Loucy (cell line): ENCODE results near the gene DHRS12.

ENCODE experiments used
- H2AFZ ChIP-seq: fragments of 200-600 bp; sonication (generic); 2 replicates; pipeline ENCODE4 v1.6.0; 2016; ENCODE audit warnings: antibody characterized with exemption, mild to moderate bottlenecking, low read length, moderate library complexity
- H3F3A ChIP-seq: fragments of 200-600 bp; 2 replicates; pipeline ENCODE4 v1.6.0; 2016; ENCODE audit warnings: antibody characterized with exemption, low read depth, mild to moderate bottlenecking
- H3K27me3 ChIP-seq: fragments of 200-600 bp; sonication (generic); 2 replicates; pipeline ENCODE4 v1.6.1; 2014; ENCODE audit warnings: low read length, mild to moderate bottlenecking; ENCODE audit not compliant: insufficient read depth, poor library complexity, severe bottlenecking
- H3K36me3 ChIP-seq: fragments of 200-600 bp; sonication (generic); 2 replicates; pipeline ENCODE4 v1.6.1; 2016; ENCODE audit warnings: low read length; ENCODE audit not compliant: insufficient read depth
- H3K4me1 ChIP-seq: fragments of 200-600 bp; sonication (generic); 2 replicates; pipeline ENCODE4 v1.5.1; 2014; ENCODE audit warnings: low read length, mild to moderate bottlenecking; ENCODE audit not compliant: insufficient read depth, poor library complexity, severe bottlenecking
- H3K4me2 ChIP-seq: fragments of 200-600 bp; sonication (generic); 2 replicates; pipeline ENCODE4 v1.6.0; 2014; ENCODE audit warnings: antibody characterized with exemption, low read length, low read depth, mild to moderate bottlenecking; ENCODE audit not compliant: poor library complexity, severe bottlenecking
- H3K4me3 ChIP-seq: fragments of 200-600 bp; sonication (generic); 2 replicates; pipeline ENCODE4 v1.5.1; 2014; ENCODE audit warnings: low read length, mild to moderate bottlenecking, mixed read lengths; ENCODE audit not compliant: poor library complexity, severe bottlenecking
- H3K79me2 ChIP-seq: fragments of 200-600 bp; sonication (generic); 2 replicates; pipeline ENCODE4 v1.6.1; 2014; ENCODE audit warnings: low read length; ENCODE audit not compliant: insufficient read depth
- H3K9ac ChIP-seq: fragments of 200-600 bp; sonication (generic); 2 replicates; pipeline ENCODE4 v1.6.0; 2014; ENCODE audit warnings: mild to moderate bottlenecking, low read depth, low read length, moderate library complexity; ENCODE audit not compliant: poor library complexity, severe bottlenecking
- H3K9me2 ChIP-seq: fragments of 200-600 bp; sonication (generic); replicated peaks from 2 replicates; pipeline ENCODE4 v1.6.1; 2016; ENCODE audit warnings: low read depth, low read length, mixed read lengths
- H3K9me3 ChIP-seq: fragments of 200-600 bp; sonication (generic); 2 replicates; pipeline ENCODE4 v1.6.1; 2014; ENCODE audit warnings: mild to moderate bottlenecking, antibody characterized with exemption, low read length, low read depth; ENCODE audit not compliant: insufficient read depth
- H4K20me1 ChIP-seq: fragments of 200-600 bp; sonication (generic); 2 replicates; pipeline ENCODE4 v1.6.0; 2014; ENCODE audit warnings: antibody characterized with exemption, low read length, mild to moderate bottlenecking; ENCODE audit not compliant: insufficient read depth, poor library complexity, severe bottlenecking
- CTCF ChIP-seq: fragments of 200-600 bp; sonication (generic); conservative IDR thresholded peaks from 2 replicates; pipeline ENCODE4 v1.5.1; 2014; ENCODE audit warnings: mild to moderate bottlenecking, antibody characterized with exemption, low read length
- EZH2phosphoT487 ChIP-seq: fragments of 200-600 bp; IDR thresholded peaks from 2 replicates; pipeline ENCODE4 v1.6.1; 2018; ENCODE audit warnings: antibody characterized with exemption, mild to moderate bottlenecking, moderate library complexity, borderline replicate concordance

Gene DHRS12

DNA sequence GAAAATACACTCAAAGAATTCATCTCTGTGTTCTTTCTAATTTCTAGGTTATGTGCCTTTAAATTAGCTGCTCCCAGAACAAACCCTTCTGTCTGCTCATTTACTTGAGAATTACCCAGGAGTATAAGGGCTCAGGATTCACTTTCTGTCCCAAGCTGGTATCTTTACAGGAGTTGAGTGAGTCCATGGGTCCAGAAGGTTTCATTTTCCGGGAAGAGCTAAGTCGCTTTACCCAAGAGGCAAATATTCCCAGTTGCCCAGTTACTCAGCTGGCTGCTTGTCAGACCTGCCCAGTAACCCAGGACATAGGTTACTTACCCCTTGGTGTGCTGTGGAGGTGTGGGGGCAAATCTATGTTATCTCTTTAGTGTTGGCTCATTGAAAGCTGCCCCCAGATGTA, 47.3 kb downstream of the DHRS12 start:
- Histone ChIP-seq H3K36me3 (peaks cover 67% of the 10 kb centered on the region), H3F3A (no peaks in the 10 kb centered on the region), H3K9me2 (no peaks in the 10 kb centered on the region), H2AFZ (no peak overlapping the region), H3K4me3 (no peak overlapping the region), H4K20me1 (no peaks in the 10 kb centered on the region), H3K27me3 (no peaks in the 10 kb centered on the region), H3K9ac (no peak overlapping the region), H3K4me1 (no peaks in the 10 kb centered on the region), H3K9me3 (no peaks in the 10 kb centered on the region), H3K79me2 (no peaks in the 10 kb centered on the region), H3K4me2 (no peak overlapping the region)
- TF ChIP-seq EZH2phosphoT487 = no peak
- no peak for TF ChIP-seq CTCF

- peaks cover 38% of the 10 kb centered on the region for H3K36me3 ChIP-seq
- H3K27me3 ChIP-seq = no peaks in the 10 kb centered on the region
- no peaks in the 10 kb centered on the region for H4K20me1 ChIP-seq
- no peak overlapping the region for H3K9ac ChIP-seq
- no peaks in the 10 kb centered on the region for H3K79me2 ChIP-seq
- no peak overlapping the region for H2AFZ ChIP-seq
- H3F3A ChIP-seq = no peaks in the 10 kb centered on the region
- H3K4me1 ChIP-seq = peaks cover 6% of the 10 kb centered on the region
- no peaks in the 10 kb centered on the region for H3K9me2 ChIP-seq
- H3K4me2 ChIP-seq = no peak overlapping the region
- peaks cover 6% of the 10 kb centered on the region; the same call in 1 of the 2 replicates for H3K9me3 ChIP-seq
- no peak overlapping the region for H3K4me3 ChIP-seq
- no peak for TF ChIP-seq EZH2phosphoT487
- no peak for TF ChIP-seq CTCF
These were observed 56.2 kb downstream of the DHRS12 start for GRCh38 chr13:51747438-51748434.

- H3K9ac ChIP-seq = no peak overlapping the region
- no peak overlapping the region for H2AFZ ChIP-seq
- H3K9me3 ChIP-seq = peaks cover 6% of the 10 kb centered on the region; the same call in 1 of the 2 replicates
- no peaks in the 10 kb centered on the region for H4K20me1 ChIP-seq
- peaks cover 30% of the 10 kb centered on the region for H3K36me3 ChIP-seq
- no peak overlapping the region for H3K4me2 ChIP-seq
- no peaks in the 10 kb centered on the region for H3F3A ChIP-seq
- no peaks in the 10 kb centered on the region for H3K27me3 ChIP-seq
- no peaks in the 10 kb centered on the region for H3K79me2 ChIP-seq
- peaks cover 6% of the 10 kb centered on the region for H3K4me1 ChIP-seq
- no peak for TF ChIP-seq EZH2phosphoT487
- TF ChIP-seq CTCF = no peak
- no peaks in the 10 kb centered on the region for H3K9me2 ChIP-seq
- no peak overlapping the region for H3K4me3 ChIP-seq
These were observed 57.2 kb downstream of the DHRS12 start for GRCh38 chr13:51746802-51747201.
